PC-3 (cell line): ENCODE results near the gene HHAT. TPM values are rescaled to one million over a fixed set of nuclear protein-coding genes. Genes with fewer than 3 reads are reported as not detected.

Experiments
- ATAC-seq: fragments of 200-7000 bp; cut with Tn5 transposase; 2 replicates; pipeline ENCODE4 v1.9.1; 2020; ENCODE audit warnings: mild to moderate bottlenecking, moderate library complexity
- BruUV-seq: library from RNA; stranded (reverse); fragments of 400-500 nt; replicated peaks from 2 replicates; lab custom pipeline; 2021; lab: Mats Ljungman, UMichigan
- CTCF ChIA-PET: fragments of 300-600 bp; sonication (Branson Sonifier 250); formaldehyde crosslinking; loops from one replicate; lab custom pipeline; 2022; ENCODE audit warnings: antibody characterized with exemption; lab: Charles Lee
- POLR2A ChIA-PET: fragments of 300-600 bp; sonication (Branson Sonifier 250); formaldehyde crosslinking; loops from one replicate; lab custom pipeline; 2022; ENCODE audit warnings: antibody characterized with exemption; ENCODE audit not compliant: unreplicated experiment; lab: Charles Lee
- DNase-seq: peaks from one replicate; pipeline ENCODE4 v3.0.0-alpha.2; 2015
- H2AFZ ChIP-seq: fragments of 300-600 bp; sonication (generic); 2 replicates; pipeline ENCODE4 v1.6.0; 2016; ENCODE audit warnings: antibody characterized with exemption, low read length
- H3F3A ChIP-seq: fragments of 300-600 bp; sonication (generic); one replicate; pipeline ENCODE4 v1.6.0; 2017; ENCODE audit warnings: antibody characterized with exemption, low read length, control low read depth, mild to moderate bottlenecking; ENCODE audit not compliant: unreplicated experiment
- H3K27ac ChIP-seq: fragments of 300-600 bp; sonication (generic); 2 replicates; pipeline ENCODE4 v1.5.1; 2016; ENCODE audit warnings: mild to moderate bottlenecking, low read length
- H3K27me3 ChIP-seq: fragments of 300-600 bp; sonication (generic); 2 replicates; pipeline ENCODE4 v1.6.1; 2016; ENCODE audit warnings: low read length, mixed read lengths
- H3K36me3 ChIP-seq: fragments of 300-600 bp; sonication (generic); 2 replicates; pipeline ENCODE4 v1.6.1; 2016; ENCODE audit warnings: low read depth, mixed run types, low read length, mixed read lengths
- H3K4me1 ChIP-seq: fragments of 300-600 bp; sonication (generic); 2 replicates; pipeline ENCODE4 v1.5.1; 2016; ENCODE audit warnings: low read length; ENCODE audit not compliant: insufficient read depth
- H3K4me2 ChIP-seq: fragments of 300-600 bp; sonication (generic); 2 replicates; pipeline ENCODE4 v1.6.0; 2016; ENCODE audit warnings: low read length
- H3K4me3 ChIP-seq: fragments of 300-600 bp; sonication (generic); 2 replicates; pipeline ENCODE4 v1.5.1; 2016; ENCODE audit warnings: mild to moderate bottlenecking, low read length, mixed read lengths
- H3K79me2 ChIP-seq: fragments of 300-600 bp; sonication (generic); 2 replicates; pipeline ENCODE4 v1.6.1; 2017; ENCODE audit warnings: low read length, mixed read lengths
- H3K9ac ChIP-seq: fragments of 300-600 bp; sonication (generic); 2 replicates; pipeline ENCODE4 v1.6.0; 2016; ENCODE audit warnings: mild to moderate bottlenecking, low read length
- H3K9me2 ChIP-seq: fragments of 300-600 bp; sonication (generic); replicated peaks from 2 replicates; pipeline ENCODE4 v1.6.1; 2016; ENCODE audit warnings: mixed run types, low read length, mixed read lengths
- H3K9me3 ChIP-seq: fragments of 300-600 bp; sonication (generic); 2 replicates; pipeline ENCODE4 v1.6.1; 2016; ENCODE audit warnings: low read length, mixed read lengths
- H4K20me1 ChIP-seq: fragments of 300-600 bp; sonication (generic); 2 replicates; pipeline ENCODE4 v1.6.1; 2016; ENCODE audit warnings: low read length, mixed read lengths
- EZH2 ChIP-seq: fragments of 300-600 bp; sonication (generic); IDR thresholded peaks from one replicate; pipeline ENCODE4 v1.6.1; 2017; ENCODE audit warnings: antibody characterized with exemption, mild to moderate bottlenecking, low read length; ENCODE audit not compliant: unreplicated experiment
- EZH2phosphoT487 ChIP-seq: fragments of 300-600 bp; sonication (generic); IDR thresholded peaks from 2 replicates; pipeline ENCODE4 v1.6.1; 2018; ENCODE audit warnings: mild to moderate bottlenecking, antibody characterized with exemption, low read length, borderline replicate concordance
- intact Hi-C: fragments of 100-400 bp; cut with micrococcal nuclease; formaldehyde crosslinking; loops from 2 replicates; pipeline ENCODE4 v1.9.0; 2023
- total RNA-seq: library from RNA; depleted of rRNA; stranded (reverse); fragments of >200 nt; gene quantifications from 2 replicates; pipeline ENCODE4 v1.2.3, GENCODE V29; 2014
- TF ChIP-seq, protein P1 (sequence below): fragments of 300-600 bp; sonication (generic); conservative IDR thresholded peaks from 2 replicates; pipeline ENCODE4 v1.5.1; 2017; ENCODE audit warnings: antibody characterized with exemption, low read depth, mild to moderate bottlenecking, low read length

HHAT gene
- total RNA-seq, 1 experiment from 2014 or later = 3.4 TPM

DNA sequence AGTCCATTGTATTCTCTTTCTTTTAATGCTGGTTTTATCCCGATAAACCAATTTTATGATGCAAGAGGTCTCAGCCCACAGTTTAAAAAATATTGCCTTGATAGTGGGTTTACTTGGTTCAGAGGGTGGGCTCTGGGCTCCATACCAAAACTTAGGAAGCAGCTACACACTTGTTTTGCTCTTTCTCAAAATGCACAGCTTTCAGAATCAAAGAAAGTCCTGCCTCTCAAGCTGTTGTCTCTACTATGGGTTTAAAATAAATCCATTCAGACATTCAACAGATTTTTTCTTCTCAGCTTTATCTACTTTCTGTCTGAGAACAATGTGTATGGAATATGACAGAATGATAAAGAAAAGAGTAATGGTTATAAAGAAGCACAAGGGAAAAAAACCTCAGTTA is 14.8 kb upstream of the HHAT start:
- POLR2A ChIA-PET = no interaction called here
- ATAC-seq = no peak
- Histone ChIP-seq H3K9ac (no peak overlapping the region), H3K27ac (no peak overlapping the region), H3K4me3 (no peak overlapping the region), H3F3A (no peaks in the 10 kb centered on the region), H2AFZ (no peak overlapping the region), H3K9me2 (no peaks in the 10 kb centered on the region), H3K4me1 (0 out of 2 replicates have a peak, but pooled peaks cover 5% of the 10 kb centered on the region), H3K79me2 (no peaks in the 10 kb centered on the region), H3K36me3 (no peaks in the 10 kb centered on the region), H3K4me2 (no peak overlapping the region), H3K9me3 (no peaks in the 10 kb centered on the region), H3K27me3 (0 out of 2 replicates have a peak, but pooled peaks cover 2% of the 10 kb centered on the region), H4K20me1 (no peaks in the 10 kb centered on the region)
- no peak for DNase-seq
- CTCF ChIA-PET = no interaction called here
- no TSS peak for BruUV-seq
- intact Hi-C loops = loop anchor here (5.0 to 10.0 kb wide), 3 partner anchors 88 to 439 kb away; no protein-coding TSS in a partner anchor
- TF ChIP-seq, protein P1, sequence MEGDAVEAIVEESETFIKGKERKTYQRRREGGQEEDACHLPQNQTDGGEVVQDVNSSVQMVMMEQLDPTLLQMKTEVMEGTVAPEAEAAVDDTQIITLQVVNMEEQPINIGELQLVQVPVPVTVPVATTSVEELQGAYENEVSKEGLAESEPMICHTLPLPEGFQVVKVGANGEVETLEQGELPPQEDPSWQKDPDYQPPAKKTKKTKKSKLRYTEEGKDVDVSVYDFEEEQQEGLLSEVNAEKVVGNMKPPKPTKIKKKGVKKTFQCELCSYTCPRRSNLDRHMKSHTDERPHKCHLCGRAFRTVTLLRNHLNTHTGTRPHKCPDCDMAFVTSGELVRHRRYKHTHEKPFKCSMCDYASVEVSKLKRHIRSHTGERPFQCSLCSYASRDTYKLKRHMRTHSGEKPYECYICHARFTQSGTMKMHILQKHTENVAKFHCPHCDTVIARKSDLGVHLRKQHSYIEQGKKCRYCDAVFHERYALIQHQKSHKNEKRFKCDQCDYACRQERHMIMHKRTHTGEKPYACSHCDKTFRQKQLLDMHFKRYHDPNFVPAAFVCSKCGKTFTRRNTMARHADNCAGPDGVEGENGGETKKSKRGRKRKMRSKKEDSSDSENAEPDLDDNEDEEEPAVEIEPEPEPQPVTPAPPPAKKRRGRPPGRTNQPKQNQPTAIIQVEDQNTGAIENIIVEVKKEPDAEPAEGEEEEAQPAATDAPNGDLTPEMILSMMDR = no peak
- TF ChIP-seq EZH2phosphoT487 (no peak), EZH2 (no peak)

DNA sequence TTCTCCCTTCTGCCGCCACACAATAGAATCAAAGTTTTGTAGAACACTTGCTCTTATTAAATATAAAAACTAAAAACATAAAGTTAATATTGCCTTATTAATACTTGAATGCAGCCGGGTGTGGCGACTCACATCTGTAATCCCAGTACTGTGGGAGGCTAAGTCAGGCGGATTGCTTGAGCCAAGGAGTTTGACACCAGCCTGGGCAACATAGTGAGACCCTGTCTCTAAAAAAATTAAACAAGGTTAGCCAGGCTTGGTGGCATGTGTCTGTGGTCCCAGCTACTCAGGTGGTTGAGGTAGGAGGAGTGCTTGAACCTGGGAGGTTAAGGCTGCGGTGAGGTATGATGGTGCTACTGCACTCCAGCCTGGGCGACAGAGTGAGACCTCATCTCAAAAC is 13.2 kb upstream of the HHAT start:
- H3K4me2 ChIP-seq = no peak overlapping the region
- ChIA-PET CTCF (no interaction called here), POLR2A (no interaction called here)
- H3F3A ChIP-seq = no peaks in the 10 kb centered on the region
- H4K20me1 ChIP-seq = no peaks in the 10 kb centered on the region
- 0 out of 2 replicates have a peak, but pooled peaks cover 5% of the 10 kb centered on the region for H3K4me1 ChIP-seq
- H2AFZ ChIP-seq = no peak overlapping the region
- H3K9me2 ChIP-seq = no peaks in the 10 kb centered on the region
- no peaks in the 10 kb centered on the region for H3K9me3 ChIP-seq
- ATAC-seq (no peak), DNase-seq (no peak)
- H3K27ac ChIP-seq = no peak overlapping the region
- intact Hi-C loops = loop anchor here (10.0 kb wide), 1 partner anchor 441 kb away; no protein-coding TSS in a partner anchor
- 0 out of 2 replicates have a peak, but pooled peaks cover 2% of the 10 kb centered on the region for H3K27me3 ChIP-seq
- no peak overlapping the region for H3K9ac ChIP-seq
- no peaks in the 10 kb centered on the region for H3K36me3 ChIP-seq
- BruUV-seq = no TSS peak
- no peaks in the 10 kb centered on the region for H3K79me2 ChIP-seq
- H3K4me3 ChIP-seq = no peak overlapping the region
- TF ChIP-seq, protein P1 = no peak
- TF ChIP-seq EZH2 = no peak

DNA sequence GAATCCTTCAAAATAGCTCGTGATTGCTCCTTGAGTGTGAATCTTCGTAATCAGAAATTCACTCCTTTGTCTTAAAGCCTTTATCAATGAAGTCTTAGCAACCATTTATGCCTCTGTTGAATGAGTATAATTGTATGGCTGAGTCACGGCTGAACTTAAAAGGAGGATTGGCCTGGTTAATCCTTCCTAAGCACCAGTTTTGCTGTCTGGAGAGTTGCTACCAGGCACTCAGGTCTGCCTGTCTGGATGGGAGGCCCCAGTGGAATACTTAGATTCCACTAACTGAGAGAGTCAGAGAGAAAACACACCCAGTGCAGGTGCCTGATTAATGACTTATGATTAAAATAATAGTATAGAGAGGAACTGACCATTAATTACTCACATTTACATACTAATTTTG is 7.6 kb upstream of the HHAT start:
- no peak overlapping the region for H3K4me2 ChIP-seq
- CTCF ChIA-PET = no interaction called here
- no peak overlapping the region for H3K4me3 ChIP-seq
- ATAC-seq (no peak), DNase-seq (no peak)
- H3K36me3 ChIP-seq = no peaks in the 10 kb centered on the region
- H3K9ac ChIP-seq = no peak overlapping the region
- TF ChIP-seq, protein P1 = no peak
- TF ChIP-seq EZH2phosphoT487 (no peak), EZH2 (no peak)
- H3K79me2 ChIP-seq = no peaks in the 10 kb centered on the region
- H3K9me2 ChIP-seq = no peaks in the 10 kb centered on the region
- intact Hi-C loops = no loop called here
- H3K27ac ChIP-seq = no peak overlapping the region
- POLR2A ChIA-PET = no interaction called here
- H4K20me1 ChIP-seq = no peaks in the 10 kb centered on the region
- no TSS peak for BruUV-seq
- 0 out of 2 replicates have a peak, but pooled peaks cover 2% of the 10 kb centered on the region for H3K27me3 ChIP-seq
- H3K9me3 ChIP-seq = no peaks in the 10 kb centered on the region
- no peaks in the 10 kb centered on the region for H3F3A ChIP-seq
- no peak overlapping the region for H2AFZ ChIP-seq
- no peaks in the 10 kb centered on the region for H3K4me1 ChIP-seq
